Naive B cell (primary cell): Measurements from ENCODE around the gene EGF. TPM values are rescaled to one million over a fixed set of nuclear protein-coding genes. Genes with fewer than 3 reads are reported as not detected.

Experiments
- ATAC-seq, 2 donors: fragments of 150-1000 bp; cut with Tn5 transposase; 2 replicates each; pipeline ENCODE4 v1.10.0; 2021; ENCODE audit warnings: low read depth in 2 of 2, mild to moderate bottlenecking in 2 of 2, moderate library complexity in 2 of 2
- DNase-seq: peaks from one replicate; pipeline ENCODE4 v3.0.0; 2022
- H3K27ac Mint-ChIP-seq, 6 donors: one replicate each; pipeline ENCODE4 v1.8.0; 2020 to 2022; ENCODE audit warnings: mild to moderate bottlenecking in 6 of 6, mixed read lengths in 6 of 6, moderate library complexity in 5 of 6, inconsistent platforms in 2 of 6
- H3K27me3 Mint-ChIP-seq, 3 donors: one replicate each; pipeline ENCODE4 v1.8.0; 2021 to 2022; ENCODE audit warnings: mixed read lengths in 3 of 3, mild to moderate bottlenecking in 1 of 3
- H3K36me3 Mint-ChIP-seq, 2 donors: one replicate each; pipeline ENCODE4 v1.8.0; 2020 to 2022; ENCODE audit warnings: mixed read lengths in 2 of 2, inconsistent platforms in 1 of 2, mild to moderate bottlenecking in 1 of 2
- H3K4me1 Mint-ChIP-seq, 3 donors: one replicate each; pipeline ENCODE4 v1.8.0; 2020 to 2022; ENCODE audit warnings: mixed read lengths in 3 of 3, inconsistent platforms in 1 of 3, mild to moderate bottlenecking in 1 of 3, moderate library complexity in 1 of 3
- H3K4me3 Mint-ChIP-seq, 8 donors: one replicate each; pipeline ENCODE4 v1.8.0; 2020 to 2022; ENCODE audit warnings: mild to moderate bottlenecking in 8 of 8, mixed read lengths in 8 of 8, moderate library complexity in 8 of 8, inconsistent platforms in 2 of 8
- H3K9me3 Mint-ChIP-seq, 7 donors: one replicate each; pipeline ENCODE4 v1.8.0; 2020 to 2022; ENCODE audit warnings: mixed read lengths in 7 of 7, mild to moderate bottlenecking in 5 of 7, inconsistent platforms in 2 of 7, moderate library complexity in 1 of 7
- polyA plus RNA-seq, 6 donors: library from polyadenylated mRNA; unstranded; fragments of 300-500 nt; fragmentation: Illumina TruSeq; gene quantifications; one replicate each; pipeline ENCODE4 v1.2.3, GENCODE V29; 2021; ENCODE audit warnings: low read depth in 6 of 6

The EGF gene
- polyA plus RNA-seq, 6 donors from 2014 or later, result 0.36 to 0.94 (median 0.44) TPM; not detected in 3

DNA sequence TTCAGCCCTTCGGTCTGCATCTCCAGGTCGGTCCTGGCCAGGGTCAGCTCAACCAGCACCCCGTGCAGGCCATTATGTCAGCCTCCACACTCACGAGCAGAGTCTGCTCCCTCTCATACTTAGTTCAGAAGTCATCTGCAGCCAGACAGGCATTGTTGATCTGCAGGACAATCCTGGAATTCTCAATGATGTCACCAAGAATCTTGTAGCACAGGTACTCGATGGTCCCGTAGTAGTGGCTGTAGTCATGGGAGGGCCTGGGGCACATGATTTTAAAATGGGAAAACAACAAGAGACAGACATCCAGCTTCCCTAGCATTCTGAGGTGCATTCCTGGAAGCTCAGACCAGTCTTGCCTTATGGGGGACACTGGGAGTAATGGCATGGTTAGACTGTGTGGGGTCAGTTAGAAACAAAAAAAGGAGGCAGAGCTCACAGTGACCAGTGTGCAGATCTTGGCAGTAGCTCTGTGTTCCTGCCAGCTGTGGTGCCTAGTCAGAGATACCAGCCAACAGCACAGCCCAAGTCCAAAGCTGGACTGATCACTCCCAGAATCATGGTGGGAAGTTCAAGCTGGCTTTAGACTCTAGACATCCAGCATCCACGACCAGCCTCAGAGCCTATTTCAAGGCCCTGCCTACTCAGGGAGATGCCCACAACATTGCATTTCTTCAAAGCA, 32.9 kb upstream of the EGF start:
- no peak for DNase-seq
- Mint-ChIP-seq H3K27ac (no peak overlapping the region), H3K4me3 (no peak overlapping the region), H3K4me1 (no peaks in the 10 kb centered on the region), H3K27me3 (peaks cover 4 to 28% (median 8%) of the 10 kb centered on the region in 3 donors), H3K9me3 (peaks cover 0 to 4% (median 0%) of the 10 kb centered on the region in 7 donors), H3K36me3 (no peaks in the 10 kb centered on the region)
- no peak for ATAC-seq

DNA sequence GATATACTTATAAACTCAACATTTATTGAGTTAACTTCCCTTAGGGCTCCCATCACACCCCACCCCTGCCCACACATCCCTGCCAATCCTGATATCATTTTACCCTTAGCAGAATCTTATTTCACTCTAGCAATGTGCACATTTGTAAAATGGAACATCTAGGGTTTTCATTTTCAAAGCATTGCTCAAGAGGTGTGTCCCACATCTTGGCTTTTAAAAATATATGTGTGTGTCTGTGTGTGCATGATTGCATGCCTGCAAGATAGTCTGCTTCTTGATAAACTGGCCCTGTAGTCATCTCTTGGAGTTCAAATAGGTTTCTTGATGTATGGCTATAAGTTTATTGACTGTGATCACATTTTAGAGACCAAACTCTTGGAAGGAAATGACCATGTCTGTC, 26.4 kb upstream of the EGF start:
- DNase-seq, result no peak
- no peak for ATAC-seq
- Mint-ChIP-seq H3K9me3 (no peaks in the 10 kb centered on the region), H3K4me3 (no peak overlapping the region), H3K4me1 (no peaks in the 10 kb centered on the region), H3K27ac (peak overlapping the region in 1 of 6 donors; percentile 13), H3K36me3 (no peaks in the 10 kb centered on the region), H3K27me3 (peaks cover 0 to 8% (median 3%) of the 10 kb centered on the region in 3 donors)

DNA sequence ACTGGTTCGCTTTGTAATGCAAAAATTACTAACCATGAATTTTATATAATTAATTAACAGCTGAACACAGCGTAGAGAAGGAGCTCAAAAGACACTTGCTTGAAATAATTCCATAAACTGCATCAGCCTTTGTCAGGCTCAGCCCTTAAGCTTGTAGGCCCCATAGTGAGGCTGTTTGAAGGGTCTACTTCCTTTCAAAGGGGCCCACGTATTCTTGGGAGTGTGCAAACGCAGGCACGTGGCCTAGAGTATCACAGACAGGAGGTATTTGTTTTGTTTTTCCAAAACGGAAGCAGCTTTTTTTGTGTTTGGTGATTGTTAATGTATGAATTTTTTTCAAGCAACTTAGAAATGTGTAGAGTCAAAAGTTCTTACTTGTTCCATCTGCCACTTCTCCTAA, 25.6 kb upstream of the EGF start:
- H3K27me3 Mint-ChIP-seq, result peaks cover 0 to 6% (median 0%) of the 10 kb centered on the region in 3 donors

GRCh38 chr4:109890076-109890475, 22.6 kb upstream of the EGF start:
- no peak for DNase-seq
- Mint-ChIP-seq H3K27me3 (no peaks in the 10 kb centered on the region), H3K9me3 (peaks cover 0 to 3% (median 0%) of the 10 kb centered on the region in 7 donors), H3K36me3 (no peaks in the 10 kb centered on the region), H3K27ac (no peak overlapping the region), H3K4me1 (no peaks in the 10 kb centered on the region), H3K4me3 (no peak overlapping the region)
- no peak for ATAC-seq

More for the DNA sequence above, 25.6 kb upstream of the EGF start:
- no peak overlapping the region for H3K4me3 Mint-ChIP-seq
- DNase-seq (no peak), ATAC-seq (no peak)
- no peaks in the 10 kb centered on the region for H3K36me3 Mint-ChIP-seq
- no peaks in the 10 kb centered on the region for H3K4me1 Mint-ChIP-seq
- H3K9me3 Mint-ChIP-seq, result peaks cover 0 to 1% (median 0%) of the 10 kb centered on the region in 7 donors
- peak overlapping the region in 1 of 6 donors; percentile 65 for H3K27ac Mint-ChIP-seq

DNA sequence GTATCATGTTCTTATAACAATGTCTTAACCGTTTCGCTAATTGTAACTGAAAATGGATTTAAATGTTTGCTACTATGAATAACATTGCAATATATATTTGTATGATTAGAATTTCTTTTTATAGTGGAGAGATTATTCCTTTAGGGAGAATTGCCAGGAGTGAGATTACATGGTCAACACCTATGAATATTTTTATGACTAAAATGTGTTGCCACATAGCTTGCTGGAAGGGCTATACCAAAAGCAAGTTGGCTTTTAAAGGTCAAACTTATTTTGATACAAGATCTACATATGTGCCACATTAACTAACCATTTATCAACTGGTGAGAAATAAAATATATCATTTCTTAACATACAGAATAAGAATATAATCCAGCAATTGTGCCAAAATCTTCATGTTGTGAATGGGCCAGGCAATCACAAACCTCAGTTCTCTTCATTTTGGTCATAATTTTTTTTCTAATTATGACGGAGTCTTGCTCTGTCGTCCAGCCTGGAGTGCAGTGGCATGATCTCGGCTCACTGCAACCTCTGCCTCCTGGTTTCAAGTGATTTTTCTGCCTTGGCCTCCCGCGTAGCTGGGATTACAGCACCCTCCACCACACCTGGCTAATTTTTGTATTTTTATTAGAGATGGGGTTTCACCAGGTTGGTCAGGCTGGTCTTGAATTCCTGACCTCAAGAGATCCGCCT, 10.0 kb upstream of the EGF start:
- H3K4me3 Mint-ChIP-seq, result no peak overlapping the region
- DNase-seq (no peak), ATAC-seq (no peak)
- no peaks in the 10 kb centered on the region for H3K36me3 Mint-ChIP-seq
- peaks cover 0 to 34% (median 17%) of the 10 kb centered on the region in 3 donors for H3K27me3 Mint-ChIP-seq
- H3K4me1 Mint-ChIP-seq, result no peaks in the 10 kb centered on the region
- peaks cover 0 to 11% (median 4%) of the 10 kb centered on the region in 7 donors for H3K9me3 Mint-ChIP-seq
- no peak overlapping the region for H3K27ac Mint-ChIP-seq

GRCh38 chr4:109908731-109909130, 4.0 kb upstream of the EGF start:
- no peak for DNase-seq
- H3K4me3 Mint-ChIP-seq, result no peak overlapping the region
- H3K27ac Mint-ChIP-seq, result no peak overlapping the region
- H3K4me1 Mint-ChIP-seq, result no peaks in the 10 kb centered on the region
- ATAC-seq, result no peak
- peaks cover 9 to 36% (median 13%) of the 10 kb centered on the region in 3 donors for H3K27me3 Mint-ChIP-seq
- peaks cover 0 to 9% (median 4%) of the 10 kb centered on the region in 7 donors for H3K9me3 Mint-ChIP-seq
- H3K36me3 Mint-ChIP-seq, result no peaks in the 10 kb centered on the region

GRCh38 chr4:109910256-109910655, 2.4 kb upstream of the EGF start:
- Mint-ChIP-seq H3K9me3 (peaks cover 0 to 9% (median 4%) of the 10 kb centered on the region in 7 donors), H3K27me3 (peaks cover 13 to 29% (median 19%) of the 10 kb centered on the region in 3 donors), H3K4me1 (no peaks in the 10 kb centered on the region), H3K4me3 (no peak overlapping the region), H3K27ac (no peak overlapping the region), H3K36me3 (no peaks in the 10 kb centered on the region)
- DNase-seq, result no peak
- ATAC-seq, result no peak

GRCh38 chr4:109913596-109914241, 1.0 kb downstream of the EGF start:
- DNase-seq (no peak), ATAC-seq (no peak)
- H3K9me3 Mint-ChIP-seq, result no peaks in the 10 kb centered on the region
- peaks cover 8 to 24% (median 9%) of the 10 kb centered on the region in 3 donors for H3K27me3 Mint-ChIP-seq
- H3K4me1 Mint-ChIP-seq, result no peaks in the 10 kb centered on the region
- no peak overlapping the region for H3K4me3 Mint-ChIP-seq
- H3K36me3 Mint-ChIP-seq, result no peaks in the 10 kb centered on the region
- H3K27ac Mint-ChIP-seq, result no peak overlapping the region

DNA sequence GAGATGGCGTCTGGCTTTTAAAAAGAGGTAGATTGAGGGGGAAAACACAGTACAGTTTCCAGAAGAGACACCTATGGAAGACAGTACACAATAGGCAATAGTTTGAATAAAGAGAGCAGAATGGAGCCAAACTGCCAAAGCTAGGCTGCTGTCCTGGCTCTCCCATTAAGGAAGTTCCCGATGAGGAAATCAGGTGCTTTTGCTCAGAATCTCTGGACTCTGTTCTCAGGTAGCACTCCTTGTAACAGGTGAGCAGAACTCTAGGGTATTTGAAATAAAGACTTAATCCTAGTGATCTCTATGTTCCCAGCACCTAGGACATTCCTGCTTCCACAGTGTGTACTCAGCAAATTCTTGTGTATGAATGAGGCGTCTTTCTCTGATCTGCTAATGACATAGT, 1.6 kb downstream of the EGF start:
- Mint-ChIP-seq H3K4me1 (no peaks in the 10 kb centered on the region), H3K27me3 (peaks cover 8 to 24% (median 9%) of the 10 kb centered on the region in 3 donors), H3K36me3 (no peaks in the 10 kb centered on the region), H3K9me3 (no peaks in the 10 kb centered on the region), H3K27ac (no peak overlapping the region), H3K4me3 (no peak overlapping the region)
- DNase-seq, result no peak
- ATAC-seq, result no peak

GRCh38 chr4:109915385-109916026, 2.8 kb downstream of the EGF start:
- Mint-ChIP-seq H3K36me3 (no peaks in the 10 kb centered on the region), H3K4me3 (no peak overlapping the region), H3K27ac (no peak overlapping the region), H3K9me3 (no peaks in the 10 kb centered on the region), H3K27me3 (peaks cover 5 to 24% (median 8%) of the 10 kb centered on the region in 3 donors), H3K4me1 (no peaks in the 10 kb centered on the region)
- ATAC-seq (no peak), DNase-seq (no peak)

DNA sequence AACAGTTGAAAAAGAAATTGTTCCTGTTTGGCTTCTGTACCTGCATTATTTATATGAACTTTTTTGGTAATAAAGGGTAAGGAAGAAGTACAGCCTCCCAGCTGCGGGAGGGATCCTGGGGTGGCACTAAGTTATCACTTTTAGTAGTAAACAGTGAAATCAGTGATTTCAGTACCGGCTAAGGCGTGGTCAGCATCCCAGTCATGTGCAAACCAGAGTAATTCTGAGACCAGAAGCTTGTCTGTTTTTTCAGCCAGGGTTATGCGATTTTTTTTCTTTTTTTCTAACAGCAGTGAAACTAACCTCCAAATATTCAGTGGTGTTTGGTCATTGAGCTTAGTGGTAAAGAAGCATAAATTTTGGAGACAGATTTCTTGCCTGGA, 3.3 kb downstream of the EGF start:
- DNase-seq (no peak), ATAC-seq (no peak)
- Mint-ChIP-seq H3K36me3 (no peaks in the 10 kb centered on the region), H3K9me3 (no peaks in the 10 kb centered on the region), H3K4me3 (no peak overlapping the region), H3K4me1 (no peaks in the 10 kb centered on the region), H3K27me3 (peaks cover 5 to 24% (median 8%) of the 10 kb centered on the region in 3 donors), H3K27ac (no peak overlapping the region)

DNA sequence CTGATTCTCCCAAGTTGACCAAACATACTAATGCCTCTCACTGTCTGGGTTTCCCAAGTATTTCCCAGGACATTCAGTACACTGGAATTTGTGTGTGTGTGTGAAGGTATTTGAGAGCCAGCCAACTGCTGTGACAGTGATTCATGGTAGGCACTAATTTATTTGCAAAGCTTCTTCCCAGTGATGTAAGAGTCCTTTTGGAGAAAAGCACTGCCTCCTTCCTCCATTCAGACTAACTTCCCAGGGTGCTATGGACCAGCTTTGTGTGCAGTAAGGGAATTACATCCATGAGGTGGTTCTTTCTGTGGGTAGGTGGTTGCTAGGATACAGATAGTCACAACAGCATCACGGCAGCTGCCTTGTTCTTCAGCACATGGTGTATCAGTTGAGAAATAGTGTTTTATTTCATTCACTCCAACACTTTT, 8.7 kb downstream of the EGF start:
- Mint-ChIP-seq H3K27ac (no peak overlapping the region), H3K36me3 (no peaks in the 10 kb centered on the region), H3K4me3 (no peak overlapping the region), H3K27me3 (no peaks in the 10 kb centered on the region), H3K9me3 (no peaks in the 10 kb centered on the region), H3K4me1 (no peaks in the 10 kb centered on the region)
- no peak for ATAC-seq
- DNase-seq, result no peak

- DNase-seq, result no peak
- H3K4me1 Mint-ChIP-seq, result no peaks in the 10 kb centered on the region
- H3K27me3 Mint-ChIP-seq, result no peaks in the 10 kb centered on the region
- no peak for ATAC-seq
- H3K27ac Mint-ChIP-seq, result no peak overlapping the region
- no peaks in the 10 kb centered on the region for H3K9me3 Mint-ChIP-seq
- H3K36me3 Mint-ChIP-seq, result no peaks in the 10 kb centered on the region
- no peak overlapping the region for H3K4me3 Mint-ChIP-seq
These were observed 12.7 kb downstream of the EGF start for GRCh38 chr4:109925396-109925795.
